IMR-90 (cell line): ENCODE results near the gene SYPL1.

ENCODE experiments used
- MAFK ChIP-seq: IDR thresholded peaks from 2 replicates; pipeline ENCODE4 v1.6.1; 2012; ENCODE audit warnings: low read depth, low read length, improper control_type of control experiment
- POLR2A ChIP-seq: IDR thresholded peaks from 2 replicates; pipeline ENCODE4 v1.6.1; 2012; ENCODE audit warnings: mild to moderate bottlenecking, low read depth, low read length
- RCOR1 ChIP-seq: IDR thresholded peaks from 2 replicates; pipeline ENCODE4 v1.6.1; 2012; ENCODE audit warnings: mild to moderate bottlenecking, low read length, improper control_type of control experiment; ENCODE audit not compliant: insufficient replicate concordance
- TF ChIP-seq, protein P1 (sequence below): conservative IDR thresholded peaks from 2 replicates; pipeline ENCODE4 v1.5.1; 2012; ENCODE audit warnings: mild to moderate bottlenecking, low read depth, low read length, improper control_type of control experiment
- TF ChIP-seq, protein P2 (sequence below): fragments of 150-350 bp; IDR thresholded peaks from 2 replicates; pipeline ENCODE4 v1.6.1; 2016; ENCODE audit warnings: low read depth, mild to moderate bottlenecking, low read length, moderate library complexity, borderline replicate concordance

DNA sequence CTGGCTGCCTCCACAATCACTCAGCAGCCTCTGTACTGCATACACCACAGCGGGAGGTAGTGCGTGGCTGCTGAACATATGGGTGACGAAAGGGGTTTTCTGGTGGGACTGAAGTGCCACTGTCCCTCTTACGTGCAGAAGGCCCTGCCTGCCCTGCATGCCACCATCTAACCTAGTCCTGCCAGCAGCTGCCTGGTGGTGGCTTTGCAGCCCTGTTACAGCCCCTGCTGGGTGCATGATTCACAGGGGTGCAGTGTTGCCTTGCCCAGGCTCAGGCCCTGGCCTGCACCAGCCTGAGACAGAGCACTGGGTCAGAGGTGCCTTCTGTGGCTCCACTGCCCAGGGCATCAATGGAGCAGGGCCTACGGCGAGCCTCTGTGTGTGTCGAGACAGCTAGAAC is 50.1 kb downstream of the SYPL1 start:
- TF ChIP-seq, protein P1, sequence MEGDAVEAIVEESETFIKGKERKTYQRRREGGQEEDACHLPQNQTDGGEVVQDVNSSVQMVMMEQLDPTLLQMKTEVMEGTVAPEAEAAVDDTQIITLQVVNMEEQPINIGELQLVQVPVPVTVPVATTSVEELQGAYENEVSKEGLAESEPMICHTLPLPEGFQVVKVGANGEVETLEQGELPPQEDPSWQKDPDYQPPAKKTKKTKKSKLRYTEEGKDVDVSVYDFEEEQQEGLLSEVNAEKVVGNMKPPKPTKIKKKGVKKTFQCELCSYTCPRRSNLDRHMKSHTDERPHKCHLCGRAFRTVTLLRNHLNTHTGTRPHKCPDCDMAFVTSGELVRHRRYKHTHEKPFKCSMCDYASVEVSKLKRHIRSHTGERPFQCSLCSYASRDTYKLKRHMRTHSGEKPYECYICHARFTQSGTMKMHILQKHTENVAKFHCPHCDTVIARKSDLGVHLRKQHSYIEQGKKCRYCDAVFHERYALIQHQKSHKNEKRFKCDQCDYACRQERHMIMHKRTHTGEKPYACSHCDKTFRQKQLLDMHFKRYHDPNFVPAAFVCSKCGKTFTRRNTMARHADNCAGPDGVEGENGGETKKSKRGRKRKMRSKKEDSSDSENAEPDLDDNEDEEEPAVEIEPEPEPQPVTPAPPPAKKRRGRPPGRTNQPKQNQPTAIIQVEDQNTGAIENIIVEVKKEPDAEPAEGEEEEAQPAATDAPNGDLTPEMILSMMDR: no peak
- TF ChIP-seq POLR2A (no peak), MAFK (no peak), RCOR1 (no peak)
- TF ChIP-seq, protein P2, sequence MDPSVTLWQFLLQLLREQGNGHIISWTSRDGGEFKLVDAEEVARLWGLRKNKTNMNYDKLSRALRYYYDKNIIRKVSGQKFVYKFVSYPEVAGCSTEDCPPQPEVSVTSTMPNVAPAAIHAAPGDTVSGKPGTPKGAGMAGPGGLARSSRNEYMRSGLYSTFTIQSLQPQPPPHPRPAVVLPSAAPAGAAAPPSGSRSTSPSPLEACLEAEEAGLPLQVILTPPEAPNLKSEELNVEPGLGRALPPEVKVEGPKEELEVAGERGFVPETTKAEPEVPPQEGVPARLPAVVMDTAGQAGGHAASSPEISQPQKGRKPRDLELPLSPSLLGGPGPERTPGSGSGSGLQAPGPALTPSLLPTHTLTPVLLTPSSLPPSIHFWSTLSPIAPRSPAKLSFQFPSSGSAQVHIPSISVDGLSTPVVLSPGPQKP: no peak
